Heart left ventricle (tissue), 13 donors: ENCODE data around the gene TMEM217.

Source experiments
- CTCF ChIP-seq, 12 donors: fragments of 200-600 bp; sonication (generic) in 4 of 12; IDR thresholded peaks; one replicate each; pipeline versions ENCODE4 v1.5.0 to v1.8.0; 2018 to 2022; ENCODE audit warnings: antibody characterized with exemption in 12 of 12, mild to moderate bottlenecking in 5 of 12
- POLR2A ChIP-seq, 2 donors: fragments of 450-650 bp; IDR thresholded peaks; one replicate each; pipeline ENCODE4 v1.6.1; 2017; ENCODE audit warnings: antibody characterized with exemption in 2 of 2, mild to moderate bottlenecking in 2 of 2, moderate library complexity in 2 of 2
- donor health status: ischemic (EF 13 %, LVEDD 7.1; RV severe dilation, severe dysfunction).
- donor health status: DM: no; HTN: yes; CAD: no.
- donor health status: DM: no; HTN: no; CAD: no.
- donor health status: ischemic (EF 25% LVEDD 6.9; RV normal size, moderate dysfunction).
- donor health status: ischemic (EF 25% LVEDD 5.7; RV mildly dilated, moderate dysfunction).
- donor health status: ischemic (EF 35%, LVEDD 5.7; RV mildly dilated, moderate dysfunction).
- donor health status: nonischemic (EF 11% LVEDD 7.7; RV severe dilation, severe dysfunction).
- donor health status: DM: yes; HTN: yes; CAD: no.
- donor health status: PGD.
- donor health status: ischemic (EF 29% LVEDD 5.4; RV normal size, mild dysfunction).
- donor health status: nonischemic (EF 23%, LVEDD 6.1; RV moderate dilation, normal function).

- TF ChIP-seq CTCF (IDR thresholded peaks at IDR 0.05) (no peak), POLR2A (IDR thresholded peaks at IDR 0.05) (no peak)
Measured at GRCh38 chr6:37230104-37230503, 27.8 kb downstream of the TMEM217 start.
